ENCODE measurements around the gene MRPS2. TPM values are rescaled to one million over a fixed set of nuclear protein-coding genes. Genes with fewer than 3 reads are reported as not detected.
A peak's percentile ranks its signal among the peaks of the same experiment; 100 is the strongest.
"Not testable (repeated sequence)": the region's sequence is repeated elsewhere in the genome, so short reads cannot be mapped to it uniquely, and the experiment has no call there.

The MRPS2 gene
- total and polyA plus RNA-seq, 2 experiments from 2014 or later, result 83.2 to 116 TPM

- H3K9me2 ChIP-seq (ENCODE audit: insufficient read depth), result no peaks in the 10 kb centered on the region
- H3K27ac Mint-ChIP-seq, result no peak overlapping the region
- no peak for TF ChIP-seq ZNF114 (CRISPR knock-in tag; IDR thresholded peaks at IDR 0.05)
- no peak for TF ChIP-seq STAT1 (IDR thresholded peaks at IDR 0.05; ENCODE audit: unreplicated experiment)
- H3K9me3 Mint-ChIP-seq, result no peaks in the 10 kb centered on the region
- no peaks in the 10 kb centered on the region for H3K36me3 Mint-ChIP-seq (ENCODE audit: low read depth)
- H3K36me3 ChIP-seq (ENCODE audit: insufficient read depth), result no peaks in the 10 kb centered on the region
- H3F3A ChIP-seq (replicated peaks; ENCODE audit: low read depth), result no peaks in the 10 kb centered on the region
- H3K27ac ChIP-seq (ENCODE audit: low read depth), result no peak overlapping the region
- H4K20me1 ChIP-seq (replicated peaks; ENCODE audit: insufficient read depth), result no peaks in the 10 kb centered on the region
- ATAC-seq (peak; percentile 55), DNase-seq (ENCODE audit: low spot score) (peak; percentile 37)
- H2AFZ ChIP-seq, result peak overlapping the region; percentile 76
- no peaks in the 10 kb centered on the region; the same call in 1 of the 2 replicates for H3K4me1 ChIP-seq (ENCODE audit: insufficient read depth)
- H3K27me3 Mint-ChIP-seq (ENCODE audit: insufficient read depth, low read depth, poor library complexity), result peaks cover 4% of the 10 kb centered on the region
- no peak overlapping the region for H3K4me3 ChIP-seq
- H3K27me3 ChIP-seq (ENCODE audit: insufficient read depth), result no peaks in the 10 kb centered on the region
- no peak overlapping the region for H3K4me2 ChIP-seq
- peaks cover 10% of the 10 kb centered on the region; the same call in 2 of the 3 replicates for H3K4me1 Mint-ChIP-seq
- no peaks in the 10 kb centered on the region for H3K79me2 ChIP-seq (replicated peaks; ENCODE audit: insufficient read depth)
- H3K4me3 Mint-ChIP-seq, result no peak overlapping the region
These were observed 26.5 kb downstream of the MRPS2 start for GRCh38 chr9:135526730-135527571.

GRCh38 chr9:135528842-135529435 is 28.5 kb downstream of the MRPS2 start:
- DNase-seq (ENCODE audit: low spot score); H3K4me3 ChIP-seq; H3K4me2 ChIP-seq; H3K4me3 Mint-ChIP-seq; H2AFZ ChIP-seq; H3K36me3 Mint-ChIP-seq (ENCODE audit: low read depth); H3K27me3 Mint-ChIP-seq (ENCODE audit: insufficient read depth, low read depth, poor library complexity); H3K27ac ChIP-seq (ENCODE audit: low read depth); H3K9me2 ChIP-seq (ENCODE audit: insufficient read depth); H3K27me3 ChIP-seq (ENCODE audit: insufficient read depth); H3K4me1 ChIP-seq (ENCODE audit: insufficient read depth); H3K79me2 ChIP-seq (replicated peaks; ENCODE audit: insufficient read depth); H3K9me3 Mint-ChIP-seq; H4K20me1 ChIP-seq (replicated peaks; ENCODE audit: insufficient read depth); H3K27ac Mint-ChIP-seq; H3K36me3 ChIP-seq (ENCODE audit: insufficient read depth); ATAC-seq; H3F3A ChIP-seq (replicated peaks; ENCODE audit: low read depth); H3K4me1 Mint-ChIP-seq: not testable (repeated sequence)

DNA sequence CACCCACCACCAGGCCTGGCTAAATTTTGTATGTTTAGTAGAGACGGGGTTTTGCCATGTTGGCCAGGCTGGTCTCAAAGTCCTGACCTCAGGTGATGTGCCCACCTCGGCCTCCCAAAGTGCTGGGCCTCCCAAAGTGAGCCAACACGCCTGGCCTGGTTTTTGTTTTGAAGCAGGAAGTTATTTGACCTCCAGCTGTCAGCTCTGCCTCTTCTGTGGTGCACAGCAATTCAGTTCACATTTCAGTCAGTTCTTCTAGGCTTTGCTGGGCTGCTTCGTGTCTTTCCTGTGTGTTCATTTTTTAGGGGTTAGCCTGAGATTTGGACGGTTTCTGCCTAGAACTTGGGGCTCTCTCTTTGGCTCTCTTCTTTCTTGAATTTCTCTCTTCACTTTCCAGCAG is 29.7 kb downstream of the MRPS2 start:
- no peak overlapping the region for H3K27ac Mint-ChIP-seq
- Histone ChIP-seq H3K4me2 (no peak overlapping the region), H3K4me3 (no peak overlapping the region), H3K4me1 (ENCODE audit: insufficient read depth) (no peaks in the 10 kb centered on the region; the same call in 1 of the 2 replicates), H3K36me3 (ENCODE audit: insufficient read depth) (no peaks in the 10 kb centered on the region), H3K27ac (ENCODE audit: low read depth) (no peak overlapping the region), H3K79me2 (replicated peaks; ENCODE audit: insufficient read depth) (no peaks in the 10 kb centered on the region), H3F3A (replicated peaks; ENCODE audit: low read depth) (no peaks in the 10 kb centered on the region), H4K20me1 (replicated peaks; ENCODE audit: insufficient read depth) (no peaks in the 10 kb centered on the region), H3K9me2 (ENCODE audit: insufficient read depth) (no peaks in the 10 kb centered on the region), H2AFZ (no peak overlapping the region), H3K27me3 (ENCODE audit: insufficient read depth) (no peaks in the 10 kb centered on the region)
- DNase-seq (ENCODE audit: low spot score) (no peak), ATAC-seq (no peak)
- TF ChIP-seq NANOG (IDR thresholded peaks at IDR 0.05; ENCODE audit: borderline replicate concordance) (no peak), EZH2 (IDR thresholded peaks at IDR 0.05; ENCODE audit: low read depth, unreplicated experiment) (no peak), ETS1 (IDR thresholded peaks at IDR 0.05) (no peak), ZNF462 (CRISPR knock-in tag; IDR thresholded peaks at IDR 0.05) (no peak), ZNF114 (CRISPR knock-in tag; IDR thresholded peaks at IDR 0.05) (no peak), EZH2phosphoT487 (IDR thresholded peaks at IDR 0.05; ENCODE audit: unreplicated experiment) (no peak)
- H3K27me3 Mint-ChIP-seq (ENCODE audit: insufficient read depth, low read depth, poor library complexity), result peaks cover 4% of the 10 kb centered on the region
- H3K9me3 Mint-ChIP-seq, result no peaks in the 10 kb centered on the region
- no peak overlapping the region for H3K4me3 Mint-ChIP-seq
- peaks cover 9% of the 10 kb centered on the region; the same call in 2 of the 3 replicates for H3K4me1 Mint-ChIP-seq
- H3K36me3 Mint-ChIP-seq (ENCODE audit: low read depth), result no peaks in the 10 kb centered on the region
